Testis (tissue), 2 donors: ENCODE measurements around the gene ZNF141.

Experiments used
- POLR2A ChIP-seq: fragments of 450-650 bp; IDR thresholded peaks from one replicate; pipeline ENCODE4 v1.6.1; 2017; ENCODE audit warnings: antibody characterized with exemption, mild to moderate bottlenecking, moderate library complexity
- TF ChIP-seq, protein P1 (sequence below), 3 experiments: fragments of 450-650 bp in 2 of 3; fragments of 200-600 bp in 1 of 3; sonication (generic) in 1 of 3; IDR thresholded peaks; one replicate each; pipeline ENCODE4 v1.5.1; 2016 to 2019; ENCODE audit warnings: antibody characterized with exemption in 3 of 3, mild to moderate bottlenecking in 2 of 3, moderate library complexity in 1 of 3

DNA sequence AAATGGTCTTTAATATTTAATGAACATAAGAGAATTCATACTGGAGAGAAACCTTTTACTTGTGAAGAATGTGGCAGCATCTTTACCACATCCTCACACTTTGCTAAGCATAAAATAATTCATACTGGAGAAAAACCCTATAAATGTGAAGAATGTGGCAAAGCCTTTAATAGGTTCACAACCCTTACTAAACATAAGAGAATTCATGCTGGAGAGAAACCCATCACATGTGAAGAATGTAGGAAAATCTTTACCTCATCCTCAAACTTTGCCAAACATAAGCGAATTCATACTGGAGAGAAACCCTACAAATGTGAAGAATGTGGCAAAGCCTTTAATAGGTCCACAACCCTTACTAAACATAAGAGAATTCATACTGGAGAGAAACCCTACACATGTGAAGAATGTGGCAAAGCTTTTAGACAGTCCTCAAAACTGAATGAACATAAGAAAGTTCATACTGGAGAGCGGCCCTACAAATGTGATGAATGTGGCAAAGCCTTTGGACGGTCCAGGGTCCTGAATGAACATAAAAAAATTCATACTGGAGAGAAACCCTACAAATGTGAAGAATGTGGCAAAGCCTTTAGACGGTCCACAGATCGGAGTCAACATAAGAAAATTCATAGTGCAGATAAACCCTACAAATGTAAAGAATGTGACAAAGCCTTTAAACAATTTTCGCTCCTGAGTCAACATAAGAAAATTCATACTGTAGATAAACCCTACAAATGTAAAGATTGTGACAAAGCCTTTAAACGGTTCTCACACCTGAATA lies 35.6 kb downstream of the ZNF141 start:
- TF ChIP-seq, protein P1, sequence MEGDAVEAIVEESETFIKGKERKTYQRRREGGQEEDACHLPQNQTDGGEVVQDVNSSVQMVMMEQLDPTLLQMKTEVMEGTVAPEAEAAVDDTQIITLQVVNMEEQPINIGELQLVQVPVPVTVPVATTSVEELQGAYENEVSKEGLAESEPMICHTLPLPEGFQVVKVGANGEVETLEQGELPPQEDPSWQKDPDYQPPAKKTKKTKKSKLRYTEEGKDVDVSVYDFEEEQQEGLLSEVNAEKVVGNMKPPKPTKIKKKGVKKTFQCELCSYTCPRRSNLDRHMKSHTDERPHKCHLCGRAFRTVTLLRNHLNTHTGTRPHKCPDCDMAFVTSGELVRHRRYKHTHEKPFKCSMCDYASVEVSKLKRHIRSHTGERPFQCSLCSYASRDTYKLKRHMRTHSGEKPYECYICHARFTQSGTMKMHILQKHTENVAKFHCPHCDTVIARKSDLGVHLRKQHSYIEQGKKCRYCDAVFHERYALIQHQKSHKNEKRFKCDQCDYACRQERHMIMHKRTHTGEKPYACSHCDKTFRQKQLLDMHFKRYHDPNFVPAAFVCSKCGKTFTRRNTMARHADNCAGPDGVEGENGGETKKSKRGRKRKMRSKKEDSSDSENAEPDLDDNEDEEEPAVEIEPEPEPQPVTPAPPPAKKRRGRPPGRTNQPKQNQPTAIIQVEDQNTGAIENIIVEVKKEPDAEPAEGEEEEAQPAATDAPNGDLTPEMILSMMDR (IDR thresholded peaks at IDR 0.05), result no peak
- TF ChIP-seq POLR2A, result no peak
